RPMI7951 (cell line): ENCODE measurements around the gene ASPSCR1. TPM values are rescaled to one million over a fixed set of nuclear protein-coding genes. Genes with fewer than 3 reads are reported as not detected.

Experiments used
- total RNA-seq: library from RNA; depleted of rRNA; stranded (reverse); fragments of >200 nt; shearing (Covaris generic); gene quantifications from 2 replicates; pipeline ENCODE4 v1.2.3, GENCODE V29; 2014; rRNA removed

The ASPSCR1 gene
- total RNA-seq, 1 experiment from 2014 or later = 18.1 TPM

Other genes starting within 250 kb of the ASPSCR1 start
- not detected in 2 replicates for gene GCGR, start 173.5 kb upstream of the ASPSCR1 start, total RNA-seq
- gene MCRIP1, start 144.3 kb upstream of the ASPSCR1 start, total RNA-seq = 34.1 and 48.1 TPM in 2 replicates
- not detected in 2 replicates for gene PPP1R27, start 142.6 kb upstream of the ASPSCR1 start, total RNA-seq
- gene P4HB, start 117.1 kb upstream of the ASPSCR1 start, total RNA-seq = 666 and 757 TPM in 2 replicates
- 137 and 170 TPM in 2 replicates for gene ARHGDIA, start 106.3 kb upstream of the ASPSCR1 start, total RNA-seq
- 159 and 274 TPM in 2 replicates for gene ALYREF, start 86.0 kb upstream of the ASPSCR1 start, total RNA-seq
- 241 and 342 TPM in 2 replicates for gene ANAPC11, start 85.9 kb upstream of the ASPSCR1 start, total RNA-seq
- 3.7 and 3.9 TPM in 2 replicates for gene NPB, start 75.4 kb upstream of the ASPSCR1 start, total RNA-seq
- gene PCYT2, start 66.2 kb upstream of the ASPSCR1 start, total RNA-seq = 39.7 and 45.7 TPM in 2 replicates
- gene SIRT7, start 59.5 kb upstream of the ASPSCR1 start, total RNA-seq = 10.0 and 10.1 TPM in 2 replicates
- 10.1 TPM in 2 replicates for gene MAFG, start 49.9 kb upstream of the ASPSCR1 start, total RNA-seq
- gene PYCR1, start 40.3 kb upstream of the ASPSCR1 start, total RNA-seq = 36.4 and 53.4 TPM in 2 replicates
- gene MYADML2, start 30.4 kb upstream of the ASPSCR1 start, total RNA-seq = not detected in 2 replicates
- gene NOTUM, start 16.4 kb upstream of the ASPSCR1 start, total RNA-seq = 0.24 TPM in 1 of 2 replicates, not detected in the other
- gene CENPX, start 45.2 kb downstream of the ASPSCR1 start, total RNA-seq = 119 and 144 TPM in 2 replicates
- gene LRRC45, start 45.7 kb downstream of the ASPSCR1 start, total RNA-seq = 8.1 and 17.6 TPM in 2 replicates
- 10.7 and 13.1 TPM in 2 replicates for gene RAC3, start 54.0 kb downstream of the ASPSCR1 start, total RNA-seq
- 82.2 and 86.2 TPM in 2 replicates for gene DCXR, start 60.1 kb downstream of the ASPSCR1 start, total RNA-seq
- 12.9 and 14.3 TPM in 2 replicates for gene RFNG, start 74.2 kb downstream of the ASPSCR1 start, total RNA-seq
- 84.0 and 94.3 TPM in 2 replicates for gene GPS1, start 74.3 kb downstream of the ASPSCR1 start, total RNA-seq
- gene DUS1L, start 88.2 kb downstream of the ASPSCR1 start, total RNA-seq = 34.0 and 39.3 TPM in 2 replicates
- gene FASN, start 120.6 kb downstream of the ASPSCR1 start, total RNA-seq = 26.4 and 28.7 TPM in 2 replicates
- gene CCDC57, start 235.2 kb downstream of the ASPSCR1 start, total RNA-seq = 3.7 and 5.0 TPM in 2 replicates